Lung (tissue), 12 donors: ENCODE data around the gene PRPF6. TPM values are rescaled to one million over a fixed set of nuclear protein-coding genes. Genes with fewer than 3 reads are reported as not detected.

Experiments
- ATAC-seq: fragments of 200-7000 bp; cut with Tn5 transposase; one replicate; pipeline ENCODE4 v1.9.1; 2020; ENCODE audit warnings: moderate number of reproducible peaks; ENCODE audit not compliant: insufficient read depth, low FRiP score
- DNase-seq, 3 donors: peaks; one replicate each; pipeline ENCODE4 v3.0.0-alpha.2; 2013 to 2017
- H3K27ac ChIP-seq, 2 donors: one replicate each; pipeline ENCODE4 v1.5.1; 2013; ENCODE audit warnings: mild to moderate bottlenecking in 2 of 2, moderate library complexity in 2 of 2, control low read depth in 1 of 2, inconsistent platforms in 1 of 2, low read depth in 1 of 2, low read length in 1 of 2
- H3K27me3 ChIP-seq, 3 donors: one replicate each; pipeline ENCODE4 v1.5.1; 2013; ENCODE audit warnings: low read length in 2 of 3; ENCODE audit not compliant: control insufficient read depth in 3 of 3, insufficient read depth in 3 of 3
- H3K36me3 ChIP-seq, 4 donors: one replicate each; pipeline ENCODE4 v1.5.1; 2013; ENCODE audit warnings: low read length in 4 of 4, mild to moderate bottlenecking in 1 of 4, moderate library complexity in 1 of 4; ENCODE audit not compliant: control insufficient read depth in 4 of 4, insufficient read depth in 4 of 4
- H3K4me1 ChIP-seq, 5 donors: one replicate each; pipeline ENCODE4 v1.5.1; 2013; ENCODE audit warnings: low read length in 5 of 5, mild to moderate bottlenecking in 2 of 5, moderate library complexity in 1 of 5; ENCODE audit not compliant: control insufficient read depth in 5 of 5, insufficient read depth in 5 of 5
- H3K4me3 ChIP-seq: one replicate; pipeline ENCODE4 v1.5.1; 2013; ENCODE audit warnings: mild to moderate bottlenecking, control low read depth, moderate library complexity
- H3K9ac ChIP-seq, 2 donors: one replicate each; pipeline ENCODE4 v1.5.1; 2013; ENCODE audit warnings: low read length in 2 of 2, control low read depth in 1 of 2; ENCODE audit not compliant: insufficient read depth in 1 of 2
- H3K9me3 ChIP-seq, 4 donors: one replicate each; pipeline ENCODE4 v1.5.1; 2013; ENCODE audit warnings: low read length in 3 of 4, mild to moderate bottlenecking in 1 of 4, moderate library complexity in 1 of 4; ENCODE audit not compliant: control insufficient read depth in 4 of 4, insufficient read depth in 3 of 4
- WGBS, 2 donors: extraction: QIAGEN DNeasy Blood & Tissue Kit; methylation state at CpG; one replicate each; pipeline ENCODE4 v1.1.7; 2013; 5-methylcytosine and 5-hydroxymethylcytosine counted together
- polyA plus RNA-seq, 2 donors: library from polyadenylated mRNA; stranded (reverse); fragments of 200-250 nt; gene quantifications; one replicate each; pipeline ENCODE4 v1.2.1, GENCODE V29; 2013
- total RNA-seq, 2 donors: library from RNA; depleted of rRNA in 1 of 2; stranded (reverse); fragments of >200 nt in 1 of 2; gene quantifications; one replicate each; pipeline ENCODE4 v1.2.1, GENCODE V29; 2014 to 2021
- TF ChIP-seq, protein P1 (sequence below): IDR thresholded peaks from 2 replicates; pipeline ENCODE4 v1.5.1; 2012; ENCODE audit warnings: mild to moderate bottlenecking; ENCODE audit errors: control extremely low read depth, extremely low read depth
- donor health status: control.
- donor health status: control.
- donor health status: Bipolar disorder and iron deficiency.
- donor health status: healthy.
- donor health status: DM: yes; HTN: yes; CAD: no.

The PRPF6 gene
- total and polyA plus RNA-seq, 4 donors: 43.6 to 65.0 (median 54.2) TPM

DNA sequence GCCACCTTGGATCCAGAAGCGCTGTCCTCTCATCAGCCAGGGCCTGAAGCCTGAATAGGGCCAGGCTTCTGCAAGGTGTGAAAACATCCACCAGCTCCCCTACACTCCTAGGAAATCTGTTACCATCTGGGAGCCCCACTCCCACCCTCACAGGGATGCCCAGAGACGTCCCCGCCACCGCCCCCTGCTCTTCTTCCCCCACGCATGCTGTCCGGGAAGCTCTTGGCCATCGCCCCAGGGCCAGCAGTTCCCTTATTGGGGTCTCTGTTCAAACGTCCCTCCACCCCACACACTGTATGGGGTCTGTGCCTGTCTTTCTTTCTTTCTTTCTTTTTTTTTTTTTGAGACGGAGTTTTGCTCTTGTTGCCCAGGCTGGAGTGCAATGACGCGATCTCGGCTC, 94.6 kb downstream of the PRPF6 start:
- WGBS, 2 donors: 80 to 91% methylated on average over 12 of the region's 12 CpGs
- DNase-seq: no peak
- no peak overlapping the region for H3K4me3 ChIP-seq
- ATAC-seq: no peak
- no peak overlapping the region for H3K9ac ChIP-seq
- H3K36me3 ChIP-seq: peaks cover 0 to 40% (median 8%) of the 10 kb centered on the region in 4 donors
- H3K4me1 ChIP-seq: peaks cover 0 to 19% (median 13%) of the 10 kb centered on the region in 5 donors
- TF ChIP-seq, protein P1, sequence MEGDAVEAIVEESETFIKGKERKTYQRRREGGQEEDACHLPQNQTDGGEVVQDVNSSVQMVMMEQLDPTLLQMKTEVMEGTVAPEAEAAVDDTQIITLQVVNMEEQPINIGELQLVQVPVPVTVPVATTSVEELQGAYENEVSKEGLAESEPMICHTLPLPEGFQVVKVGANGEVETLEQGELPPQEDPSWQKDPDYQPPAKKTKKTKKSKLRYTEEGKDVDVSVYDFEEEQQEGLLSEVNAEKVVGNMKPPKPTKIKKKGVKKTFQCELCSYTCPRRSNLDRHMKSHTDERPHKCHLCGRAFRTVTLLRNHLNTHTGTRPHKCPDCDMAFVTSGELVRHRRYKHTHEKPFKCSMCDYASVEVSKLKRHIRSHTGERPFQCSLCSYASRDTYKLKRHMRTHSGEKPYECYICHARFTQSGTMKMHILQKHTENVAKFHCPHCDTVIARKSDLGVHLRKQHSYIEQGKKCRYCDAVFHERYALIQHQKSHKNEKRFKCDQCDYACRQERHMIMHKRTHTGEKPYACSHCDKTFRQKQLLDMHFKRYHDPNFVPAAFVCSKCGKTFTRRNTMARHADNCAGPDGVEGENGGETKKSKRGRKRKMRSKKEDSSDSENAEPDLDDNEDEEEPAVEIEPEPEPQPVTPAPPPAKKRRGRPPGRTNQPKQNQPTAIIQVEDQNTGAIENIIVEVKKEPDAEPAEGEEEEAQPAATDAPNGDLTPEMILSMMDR: no peak
- H3K9me3 ChIP-seq: no peaks in the 10 kb centered on the region
- no peaks in the 10 kb centered on the region for H3K27me3 ChIP-seq
- H3K27ac ChIP-seq: no peak overlapping the region

DNA sequence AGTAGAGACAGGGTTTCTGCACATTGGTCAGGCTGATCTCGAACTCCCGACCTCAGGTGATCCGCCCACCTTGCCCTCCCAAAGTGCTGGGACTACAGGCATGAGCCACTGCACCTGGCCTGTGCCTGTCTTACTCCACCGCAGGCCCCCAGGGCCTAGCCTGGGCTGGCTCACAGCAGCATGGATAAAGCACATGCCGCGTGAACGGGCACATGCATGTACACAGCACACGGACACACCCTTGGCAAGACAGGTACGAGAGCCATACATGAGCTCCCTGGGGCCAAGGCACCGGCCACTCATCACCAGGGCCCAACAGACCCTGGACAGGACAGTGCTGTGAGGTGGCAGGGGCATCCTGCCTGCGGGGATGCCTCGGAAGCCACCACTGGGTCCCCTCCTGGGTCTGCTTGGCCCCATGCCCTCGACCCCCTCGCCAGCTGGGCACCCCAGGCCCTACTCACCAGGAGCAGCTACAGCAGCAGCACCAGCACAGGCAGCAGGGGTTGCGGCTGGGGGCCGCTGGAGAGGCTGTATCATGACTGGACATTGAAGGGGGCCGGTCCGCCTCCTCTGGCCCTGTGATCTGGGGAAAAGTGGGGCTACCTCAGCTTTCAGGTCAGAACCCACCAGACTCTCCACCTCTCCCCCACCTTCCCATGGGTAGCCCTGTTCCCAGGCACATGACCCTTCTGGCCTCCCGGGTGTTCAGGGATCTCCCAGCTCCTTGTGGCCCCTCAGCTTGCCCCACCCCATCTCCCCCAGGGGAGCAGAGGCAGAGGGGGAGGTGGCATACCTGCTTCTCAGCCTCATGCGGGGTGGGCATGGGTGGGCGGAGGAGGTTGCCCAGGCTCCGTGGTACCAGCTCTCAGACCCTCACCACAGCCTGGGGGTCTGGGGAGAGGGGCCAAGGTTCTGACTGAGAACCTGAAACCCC, 95.4 kb downstream of the PRPF6 start:
- H3K9ac ChIP-seq: no peak overlapping the region
- no peak overlapping the region for H3K4me3 ChIP-seq
- peaks cover 0 to 24% (median 14%) of the 10 kb centered on the region in 5 donors for H3K4me1 ChIP-seq
- no peaks in the 10 kb centered on the region for H3K9me3 ChIP-seq
- DNase-seq (no peak), ATAC-seq (no peak)
- no peaks in the 10 kb centered on the region for H3K27me3 ChIP-seq
- peak overlapping the region in 1 of 2 donors; percentile 28 for H3K27ac ChIP-seq
- H3K36me3 ChIP-seq: peaks cover 0 to 40% (median 7%) of the 10 kb centered on the region in 4 donors
- TF ChIP-seq, protein P1: no peak
- 78 to 94% methylated on average over 19 to 22 of the region's 22 CpGs for WGBS, 2 donors

DNA sequence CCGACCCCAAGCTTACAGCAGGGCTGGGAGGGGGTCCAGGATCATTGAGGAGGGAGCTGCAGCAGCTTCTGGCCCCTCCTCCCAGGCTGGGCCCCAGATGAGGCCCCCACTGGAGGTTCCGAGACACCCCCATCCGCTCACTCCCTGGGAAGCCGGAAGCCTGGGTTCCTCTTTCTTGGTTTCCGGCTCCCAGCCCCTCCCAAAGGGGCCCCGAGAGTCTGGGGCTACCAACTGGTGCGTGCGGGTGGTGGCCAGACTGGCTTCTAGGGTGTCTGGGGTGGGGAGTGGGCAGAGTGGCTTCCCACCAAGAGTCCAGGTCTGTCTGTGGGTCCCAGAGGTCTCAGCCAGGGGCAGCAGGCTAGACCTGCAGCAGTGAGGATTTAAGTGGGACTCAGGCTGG, 96.2 kb downstream of the PRPF6 start:
- Histone ChIP-seq H3K4me1 (peaks cover 0 to 29% (median 14%) of the 10 kb centered on the region in 5 donors), H3K9me3 (no peaks in the 10 kb centered on the region), H3K4me3 (no peak overlapping the region), H3K36me3 (peaks cover 0 to 35% (median 4%) of the 10 kb centered on the region in 4 donors), H3K27ac (peak overlapping the region in 1 of 2 donors; percentile 28), H3K27me3 (peaks cover 0 to 2% (median 0%) of the 10 kb centered on the region in 3 donors), H3K9ac (no peak overlapping the region)
- TF ChIP-seq, protein P1: no peak
- 20 to 71% methylated on average over 8 of the region's 8 CpGs for WGBS, 2 donors
- no peak for DNase-seq
- no peak for ATAC-seq
